Keratinocyte (primary cell): ENCODE measurements around the gene TFDP2. TPM values are rescaled to one million over a fixed set of nuclear protein-coding genes. Genes with fewer than 3 reads are reported as not detected.
"Not testable (repeated sequence)": the region's sequence is repeated elsewhere in the genome, so short reads cannot be mapped to it uniquely, and the experiment has no call there.

ENCODE experiments used
- DNase-seq: peaks from one replicate; pipeline ENCODE4 v3.0.0-alpha.2; 2011; ENCODE audit warnings: low read depth, missing footprints, low spot score
- FAIRE-seq: peaks from 2 replicates; lab custom pipeline; 2011; peaks lifted over from hg19 to GRCh38; lab: Jason Lieb, UNC
- H2AFZ ChIP-seq: 2 replicates; pipeline ENCODE4 v1.6.0; 2012; ENCODE audit warnings: low read length, control low read depth, inconsistent platforms; ENCODE audit not compliant: control insufficient read depth
- H3K27ac ChIP-seq: 2 replicates; pipeline ENCODE4 v1.5.1; 2011; ENCODE audit warnings: low read length; ENCODE audit not compliant: control insufficient read depth, insufficient read depth
- H3K27me3 ChIP-seq: 3 replicates; pipeline ENCODE4 v1.6.0; 2011; ENCODE audit warnings: low read length; ENCODE audit not compliant: control insufficient read depth, insufficient read depth; ENCODE audit errors: extremely low read depth
- H3K36me3 ChIP-seq, 2 experiments: 2 replicates in 1 of 2; 3 replicates in 1 of 2; pipeline ENCODE4 v1.5.1; 2011; ENCODE audit warnings: low read length in 2 of 2, mild to moderate bottlenecking in 1 of 2; ENCODE audit not compliant: control insufficient read depth in 2 of 2, insufficient read depth in 2 of 2; ENCODE audit errors: extremely low read depth in 1 of 2
- H3K4me1 ChIP-seq: 3 replicates; pipeline ENCODE4 v1.5.1; 2011; ENCODE audit warnings: low read length; ENCODE audit not compliant: control insufficient read depth, insufficient read depth; ENCODE audit errors: extremely low read depth
- H3K4me2 ChIP-seq: 3 replicates; pipeline ENCODE4 v1.6.0; 2011; ENCODE audit warnings: low read depth, low read length; ENCODE audit not compliant: control insufficient read depth, insufficient read depth; ENCODE audit errors: extremely low read depth
- H3K4me3 ChIP-seq, 3 experiments: fragments of 200-600 bp in 1 of 3; sonication (generic) in 1 of 3; 2 replicates in 2 of 3; 3 replicates in 1 of 3; pipeline ENCODE4 v1.5.1; 2011 to 2016; ENCODE audit warnings: low read length in 3 of 3, mild to moderate bottlenecking in 3 of 3, control low read depth in 2 of 3, inconsistent platforms in 1 of 3, low read depth in 1 of 3, mixed read lengths in 1 of 3, mixed run types in 1 of 3, moderate library complexity in 1 of 3; ENCODE audit not compliant: control insufficient read depth in 2 of 3, insufficient read depth in 2 of 3; ENCODE audit errors: extremely low read depth in 1 of 3
- H3K79me2 ChIP-seq: 2 replicates; pipeline ENCODE4 v1.6.0; 2012; ENCODE audit warnings: low read length; ENCODE audit not compliant: control insufficient read depth, insufficient read depth
- H3K9ac ChIP-seq: 3 replicates; pipeline ENCODE4 v1.6.0; 2011; ENCODE audit warnings: low read length; ENCODE audit not compliant: control insufficient read depth, insufficient read depth; ENCODE audit errors: extremely low read depth
- H3K9me1 ChIP-seq: 3 replicates; pipeline ENCODE4 v1.6.0; 2011; ENCODE audit warnings: low read length; ENCODE audit not compliant: control insufficient read depth, insufficient read depth; ENCODE audit errors: extremely low read depth
- H3K9me3 ChIP-seq: 2 replicates; pipeline ENCODE4 v1.5.1; 2012; ENCODE audit warnings: low read depth, low read length; ENCODE audit not compliant: control insufficient read depth
- H4K20me1 ChIP-seq: 3 replicates; pipeline ENCODE4 v1.6.0; 2011; ENCODE audit warnings: low read length; ENCODE audit not compliant: control insufficient read depth, insufficient read depth; ENCODE audit errors: extremely low read depth
- EZH2 ChIP-seq: IDR thresholded peaks from one replicate; pipeline ENCODE4 v1.6.1; 2012; ENCODE audit warnings: inconsistent platforms, mild to moderate bottlenecking, low read length, moderate library complexity
- dilution Hi-C: fragments of 300-500 bp; cut with MboI; formaldehyde crosslinking; loops from one replicate; pipeline ENCODE4 v1.7.0; 2020; ENCODE audit warnings: low sequenced_read_pairs; ENCODE audit not compliant: extremely low pct_ligation_motif_present
- polyA plus RNA-seq, 5 experiments: library from polyadenylated mRNA; depleted of rRNA in 3 of 5; stranded (reverse) in 3 of 5; stranded (forward) in 1 of 5; unstranded in 1 of 5; fragments of >200 nt; gene quantifications; 1 replicate in 1 of 5; 2 replicates in 3 of 5; 3 replicates in 1 of 5; pipeline versions ENCODE4 v1.2.1 to v1.2.3, GENCODE V29; 2011 to 2012; ENCODE audit warnings: missing spikeins in 2 of 5, low read depth in 1 of 5, low replicate concordance in 1 of 5
- TF ChIP-seq, protein P1 (sequence below), 3 experiments: IDR thresholded peaks in 1 of 3; conservative IDR thresholded peaks in 1 of 3; optimal IDR thresholded peaks in 1 of 3; 2 replicates in 2 of 3; 3 replicates in 1 of 3; pipeline versions ENCODE3 to v1.5.1; 2011; ENCODE audit warnings: low read length in 3 of 3, mild to moderate bottlenecking in 3 of 3, moderate library complexity in 2 of 3, control low read depth in 1 of 3, inconsistent platforms in 1 of 3; ENCODE audit not compliant: insufficient read depth in 2 of 3; ENCODE audit errors: extremely low read depth in 1 of 3

Gene TFDP2
- polyA plus RNA-seq, 1 donor (not counting 4 experiments of a cell fraction or from before 2014, with no cell fraction given) = 40.6 TPM

DNA sequence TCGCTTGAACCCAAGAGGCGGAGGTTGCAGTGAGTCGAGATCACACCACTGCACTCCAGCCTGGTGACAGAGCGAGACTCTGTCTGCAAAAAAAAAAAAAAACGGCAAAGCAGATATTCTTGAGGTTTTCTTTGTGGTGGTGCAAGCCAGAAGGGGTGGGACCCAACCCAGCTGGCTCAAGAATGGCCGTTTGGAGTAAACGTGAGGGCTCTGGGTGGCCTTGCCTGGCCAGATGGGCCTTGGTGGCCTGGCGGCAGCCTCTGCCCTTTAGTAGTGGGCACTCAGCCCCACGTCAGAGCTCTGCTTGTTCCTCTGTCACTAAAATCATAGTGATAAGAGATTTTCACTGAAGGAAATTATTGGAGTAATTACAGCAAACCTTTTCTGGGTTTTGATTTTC lies 222.4 kb downstream of the TFDP2 start:
- Histone ChIP-seq H3K4me1 (no peaks in the 10 kb centered on the region), H3K27me3 (no peaks in the 10 kb centered on the region), H2AFZ (no peak overlapping the region), H3K36me3 (peaks cover 14 to 24% of the 10 kb centered on the region in 2 experiments), H3K9me1 (no peaks in the 10 kb centered on the region), H3K4me2 (no peak overlapping the region), H3K9me3 (no peaks in the 10 kb centered on the region), H4K20me1 (no peaks in the 10 kb centered on the region), H3K9ac (no peak overlapping the region), H3K27ac (no peak overlapping the region), H3K4me3 (no peak overlapping the region), H3K79me2 (no peaks in the 10 kb centered on the region)
- DNase-seq (no peak), FAIRE-seq (no peak)
- dilution Hi-C loops = no loop called here
- TF ChIP-seq EZH2 = no peak
- TF ChIP-seq, protein P1, sequence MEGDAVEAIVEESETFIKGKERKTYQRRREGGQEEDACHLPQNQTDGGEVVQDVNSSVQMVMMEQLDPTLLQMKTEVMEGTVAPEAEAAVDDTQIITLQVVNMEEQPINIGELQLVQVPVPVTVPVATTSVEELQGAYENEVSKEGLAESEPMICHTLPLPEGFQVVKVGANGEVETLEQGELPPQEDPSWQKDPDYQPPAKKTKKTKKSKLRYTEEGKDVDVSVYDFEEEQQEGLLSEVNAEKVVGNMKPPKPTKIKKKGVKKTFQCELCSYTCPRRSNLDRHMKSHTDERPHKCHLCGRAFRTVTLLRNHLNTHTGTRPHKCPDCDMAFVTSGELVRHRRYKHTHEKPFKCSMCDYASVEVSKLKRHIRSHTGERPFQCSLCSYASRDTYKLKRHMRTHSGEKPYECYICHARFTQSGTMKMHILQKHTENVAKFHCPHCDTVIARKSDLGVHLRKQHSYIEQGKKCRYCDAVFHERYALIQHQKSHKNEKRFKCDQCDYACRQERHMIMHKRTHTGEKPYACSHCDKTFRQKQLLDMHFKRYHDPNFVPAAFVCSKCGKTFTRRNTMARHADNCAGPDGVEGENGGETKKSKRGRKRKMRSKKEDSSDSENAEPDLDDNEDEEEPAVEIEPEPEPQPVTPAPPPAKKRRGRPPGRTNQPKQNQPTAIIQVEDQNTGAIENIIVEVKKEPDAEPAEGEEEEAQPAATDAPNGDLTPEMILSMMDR (optimal IDR thresholded peaks at IDR 0.05 in 1 of 3, IDR thresholded peaks at IDR 0.05 in 1 of 3, conservative IDR thresholded peaks at IDR 0.05 in 1 of 3; ENCODE audit: extremely low read depth in 1 of 3, insufficient read depth in 2 of 3, low read length in 3 of 3) = no peak

DNA sequence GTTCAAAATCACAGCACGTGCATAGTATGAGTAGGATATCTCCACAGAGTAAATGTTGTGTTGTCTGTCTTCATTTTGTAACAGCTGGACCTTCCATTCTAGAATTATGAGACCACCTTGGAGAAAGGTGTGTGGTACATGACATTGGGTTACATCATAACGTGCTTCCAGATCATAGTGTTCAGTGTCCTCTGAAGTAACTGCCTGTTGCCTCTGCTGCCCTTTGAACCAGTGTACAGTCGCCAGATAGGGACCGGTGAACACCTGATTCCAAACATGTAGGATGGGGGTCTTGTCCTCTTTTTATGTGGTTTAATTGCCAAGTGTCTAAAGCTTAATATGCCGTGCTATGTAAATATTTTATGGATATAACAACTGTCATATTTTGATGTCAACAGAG lies 223.7 kb downstream of the TFDP2 start:
- H2AFZ ChIP-seq, H3K9me3 ChIP-seq, H3K4me1 ChIP-seq, H3K4me2 ChIP-seq, H3K27ac ChIP-seq, FAIRE-seq, H3K79me2 ChIP-seq, H3K27me3 ChIP-seq, H3K4me3 ChIP-seq, H3K9me1 ChIP-seq, dilution Hi-C loops, H4K20me1 ChIP-seq, H3K9ac ChIP-seq, DNase-seq: not testable (repeated sequence)
- peaks cover 14 to 31% of the 10 kb centered on the region in 2 experiments for H3K36me3 ChIP-seq

DNA sequence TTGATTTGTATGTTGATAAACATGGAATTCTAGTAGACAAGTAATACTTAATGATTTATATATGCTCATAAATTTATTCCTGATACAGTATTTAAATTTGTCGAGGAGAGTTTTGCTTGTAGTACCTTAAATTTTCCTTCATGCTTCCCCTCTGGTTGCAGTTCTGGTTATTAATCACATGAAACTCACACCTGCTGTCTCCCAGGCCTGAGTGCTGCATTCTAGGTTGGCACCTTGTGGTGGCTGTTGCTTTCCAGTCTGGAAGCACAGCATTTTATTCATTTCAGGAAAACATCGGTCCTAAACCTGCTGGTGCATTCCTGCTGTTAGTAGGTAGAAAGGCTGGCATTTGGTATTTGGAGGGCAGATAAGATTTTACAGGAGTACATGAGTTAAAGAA lies 228.0 kb downstream of the TFDP2 start:
- Histone ChIP-seq H3K27me3 (no peaks in the 10 kb centered on the region), H3K9me3 (no peaks in the 10 kb centered on the region), H3K4me3 (no peak overlapping the region), H2AFZ (no peak overlapping the region), H3K4me1 (no peaks in the 10 kb centered on the region), H4K20me1 (no peaks in the 10 kb centered on the region), H3K4me2 (no peak overlapping the region), H3K9me1 (no peaks in the 10 kb centered on the region), H3K36me3 (peaks cover 23 to 26% of the 10 kb centered on the region in 2 experiments), H3K79me2 (no peaks in the 10 kb centered on the region), H3K27ac (no peak overlapping the region), H3K9ac (no peak overlapping the region)
- dilution Hi-C loops = no loop called here
- DNase-seq = no peak
- no peak for FAIRE-seq
- TF ChIP-seq, protein P1 (optimal IDR thresholded peaks at IDR 0.05 in 1 of 3, IDR thresholded peaks at IDR 0.05 in 1 of 3, conservative IDR thresholded peaks at IDR 0.05 in 1 of 3; ENCODE audit: extremely low read depth in 1 of 3, insufficient read depth in 2 of 3, low read length in 3 of 3) = no peak
- no peak for TF ChIP-seq EZH2
